ENCODE results near the gene HRG. TPM values are rescaled to one million over a fixed set of nuclear protein-coding genes. Genes with fewer than 3 reads are reported as not detected.
"Not testable (repeated sequence)": the region's sequence is repeated elsewhere in the genome, so short reads cannot be mapped to it uniquely, and the experiment has no call there.

HRG gene
- polyA plus RNA-seq, 1 donor (not counting 4 experiments of a cell fraction or from before 2014, with no cell fraction given): 0.03 TPM

DNA sequence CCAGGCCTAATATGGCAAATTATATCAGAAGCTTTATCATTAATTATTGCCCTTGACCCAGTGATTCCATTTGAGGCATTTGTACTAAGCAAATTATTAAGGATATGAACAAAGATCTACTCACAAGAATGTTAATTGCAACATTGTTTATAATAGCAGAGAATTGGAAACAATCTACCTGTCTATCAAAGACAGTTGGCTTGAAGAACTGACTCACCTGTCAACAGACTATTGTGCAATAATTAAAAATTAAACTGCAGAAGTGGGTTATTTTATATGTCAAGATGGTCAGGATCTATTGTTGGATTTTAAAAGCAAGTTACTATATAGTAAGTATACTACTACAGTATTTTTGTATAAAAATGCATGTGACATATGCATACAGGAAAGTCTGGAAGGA is 32.3 kb upstream of the HRG start:
- no peak for FAIRE-seq
- Histone ChIP-seq H3K9me3 (ENCODE audit: control insufficient read depth, low read depth, low read length) (no peaks in the 10 kb centered on the region), H3K4me1 (ENCODE audit: control insufficient read depth, extremely low read depth, insufficient read depth, low read length) (peaks cover 7% of the 10 kb centered on the region), H3K27me3 (ENCODE audit: control insufficient read depth, extremely low read depth, insufficient read depth, low read length) (no peaks in the 10 kb centered on the region), H3K9me1 (ENCODE audit: control insufficient read depth, extremely low read depth, insufficient read depth, low read length) (no peaks in the 10 kb centered on the region), H2AFZ (ENCODE audit: control insufficient read depth, low read length) (no peak overlapping the region), H3K9ac (ENCODE audit: control insufficient read depth, extremely low read depth, insufficient read depth, low read length) (no peak overlapping the region), H3K36me3 (ENCODE audit: control insufficient read depth in 2 of 2, extremely low read depth in 1 of 2, insufficient read depth in 2 of 2, low read length in 2 of 2) (no peaks in the 10 kb centered on the region), H3K4me2 (ENCODE audit: control insufficient read depth, extremely low read depth, insufficient read depth, low read depth, low read length) (no peak overlapping the region), H4K20me1 (ENCODE audit: control insufficient read depth, extremely low read depth, insufficient read depth, low read length) (no peaks in the 10 kb centered on the region), H3K27ac (ENCODE audit: control insufficient read depth, insufficient read depth, low read length) (no peak overlapping the region), H3K79me2 (ENCODE audit: control insufficient read depth, insufficient read depth, low read length) (no peaks in the 10 kb centered on the region), H3K4me3 (ENCODE audit: control insufficient read depth in 2 of 3, extremely low read depth in 1 of 3, insufficient read depth in 2 of 3, low read depth in 1 of 3, low read length in 3 of 3) (no peak overlapping the region)
- dilution Hi-C loops (cut with MboI; ENCODE audit: extremely low pct_ligation_motif_present, low sequenced_read_pairs): no loop called here
- DNase-seq (ENCODE audit: low read depth, low spot score): no peak
- TF ChIP-seq, protein P1, sequence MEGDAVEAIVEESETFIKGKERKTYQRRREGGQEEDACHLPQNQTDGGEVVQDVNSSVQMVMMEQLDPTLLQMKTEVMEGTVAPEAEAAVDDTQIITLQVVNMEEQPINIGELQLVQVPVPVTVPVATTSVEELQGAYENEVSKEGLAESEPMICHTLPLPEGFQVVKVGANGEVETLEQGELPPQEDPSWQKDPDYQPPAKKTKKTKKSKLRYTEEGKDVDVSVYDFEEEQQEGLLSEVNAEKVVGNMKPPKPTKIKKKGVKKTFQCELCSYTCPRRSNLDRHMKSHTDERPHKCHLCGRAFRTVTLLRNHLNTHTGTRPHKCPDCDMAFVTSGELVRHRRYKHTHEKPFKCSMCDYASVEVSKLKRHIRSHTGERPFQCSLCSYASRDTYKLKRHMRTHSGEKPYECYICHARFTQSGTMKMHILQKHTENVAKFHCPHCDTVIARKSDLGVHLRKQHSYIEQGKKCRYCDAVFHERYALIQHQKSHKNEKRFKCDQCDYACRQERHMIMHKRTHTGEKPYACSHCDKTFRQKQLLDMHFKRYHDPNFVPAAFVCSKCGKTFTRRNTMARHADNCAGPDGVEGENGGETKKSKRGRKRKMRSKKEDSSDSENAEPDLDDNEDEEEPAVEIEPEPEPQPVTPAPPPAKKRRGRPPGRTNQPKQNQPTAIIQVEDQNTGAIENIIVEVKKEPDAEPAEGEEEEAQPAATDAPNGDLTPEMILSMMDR (optimal IDR thresholded peaks at IDR 0.05 in 1 of 3, IDR thresholded peaks at IDR 0.05 in 1 of 3, conservative IDR thresholded peaks at IDR 0.05 in 1 of 3; ENCODE audit: extremely low read depth in 1 of 3, insufficient read depth in 2 of 3, low read length in 3 of 3): no peak
- no peak for TF ChIP-seq EZH2 (IDR thresholded peaks at IDR 0.05; ENCODE audit: low read length)

DNA sequence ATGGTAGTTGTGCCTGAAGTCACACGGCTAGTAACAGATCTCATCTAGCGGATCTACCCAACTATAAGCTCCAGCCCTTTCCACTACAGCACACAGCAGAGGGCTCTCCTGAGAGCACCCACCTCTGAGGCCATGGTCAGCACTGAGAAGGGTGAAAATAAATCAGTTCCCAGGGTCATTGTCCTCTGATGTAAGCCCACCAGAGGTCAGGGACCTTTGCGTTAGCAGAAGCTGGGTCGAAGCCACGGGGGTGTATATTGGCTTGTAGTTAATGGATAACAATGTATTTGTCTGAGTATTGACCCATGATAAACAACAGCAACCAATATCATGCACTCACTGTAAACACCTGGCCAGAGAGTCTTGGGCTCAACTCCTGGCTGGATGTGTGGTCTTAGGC is 31.6 kb upstream of the HRG start:
- H3K4me1 ChIP-seq (ENCODE audit: control insufficient read depth, extremely low read depth, insufficient read depth, low read length); H3K9me3 ChIP-seq (ENCODE audit: control insufficient read depth, low read depth, low read length); H3K27me3 ChIP-seq (ENCODE audit: control insufficient read depth, extremely low read depth, insufficient read depth, low read length); FAIRE-seq; dilution Hi-C loops (cut with MboI; ENCODE audit: extremely low pct_ligation_motif_present, low sequenced_read_pairs); H3K9me1 ChIP-seq (ENCODE audit: control insufficient read depth, extremely low read depth, insufficient read depth, low read length); H3K79me2 ChIP-seq (ENCODE audit: control insufficient read depth, insufficient read depth, low read length); H3K36me3 ChIP-seq (ENCODE audit: control insufficient read depth in 2 of 2, extremely low read depth in 1 of 2, insufficient read depth in 2 of 2, low read length in 2 of 2); DNase-seq (ENCODE audit: low read depth, low spot score); H4K20me1 ChIP-seq (ENCODE audit: control insufficient read depth, extremely low read depth, insufficient read depth, low read length); H3K4me2 ChIP-seq (ENCODE audit: control insufficient read depth, extremely low read depth, insufficient read depth, low read depth, low read length); H3K27ac ChIP-seq (ENCODE audit: control insufficient read depth, insufficient read depth, low read length); H2AFZ ChIP-seq (ENCODE audit: control insufficient read depth, low read length); H3K4me3 ChIP-seq (ENCODE audit: control insufficient read depth in 2 of 3, extremely low read depth in 1 of 3, insufficient read depth in 2 of 3, low read depth in 1 of 3, low read length in 3 of 3); H3K9ac ChIP-seq (ENCODE audit: control insufficient read depth, extremely low read depth, insufficient read depth, low read length): not testable (repeated sequence)

DNA sequence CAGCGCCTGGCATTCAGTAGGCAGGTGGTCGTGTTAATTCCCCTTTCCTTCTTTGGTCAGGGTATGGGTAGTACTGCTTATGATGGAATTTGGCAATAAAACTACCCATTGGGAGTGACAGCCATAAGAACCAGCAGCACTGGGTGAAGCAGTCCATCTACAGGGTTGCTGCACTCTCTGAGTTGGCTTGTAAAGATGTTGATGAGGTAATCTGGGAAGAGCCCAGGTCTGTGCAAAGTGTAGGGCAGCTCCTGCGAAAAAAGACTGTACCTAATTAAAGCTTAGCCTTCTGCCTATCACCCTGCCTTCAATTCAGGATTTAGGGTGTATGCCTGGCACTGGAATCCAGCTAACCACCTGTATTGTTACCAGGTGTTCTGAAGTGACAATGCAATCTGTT is 30.3 kb upstream of the HRG start:
- Histone ChIP-seq H3K9me3 (ENCODE audit: control insufficient read depth, low read depth, low read length) (no peaks in the 10 kb centered on the region), H3K9me1 (ENCODE audit: control insufficient read depth, extremely low read depth, insufficient read depth, low read length) (no peaks in the 10 kb centered on the region), H3K9ac (ENCODE audit: control insufficient read depth, extremely low read depth, insufficient read depth, low read length) (no peak overlapping the region), H3K4me2 (ENCODE audit: control insufficient read depth, extremely low read depth, insufficient read depth, low read depth, low read length) (no peak overlapping the region), H4K20me1 (ENCODE audit: control insufficient read depth, extremely low read depth, insufficient read depth, low read length) (no peaks in the 10 kb centered on the region), H3K27me3 (ENCODE audit: control insufficient read depth, extremely low read depth, insufficient read depth, low read length) (no peaks in the 10 kb centered on the region), H3K36me3 (ENCODE audit: control insufficient read depth in 2 of 2, extremely low read depth in 1 of 2, insufficient read depth in 2 of 2, low read length in 2 of 2) (no peaks in the 10 kb centered on the region), H2AFZ (ENCODE audit: control insufficient read depth, low read length) (no peak overlapping the region), H3K4me3 (ENCODE audit: control insufficient read depth in 2 of 3, extremely low read depth in 1 of 3, insufficient read depth in 2 of 3, low read depth in 1 of 3, low read length in 3 of 3) (no peak overlapping the region), H3K4me1 (ENCODE audit: control insufficient read depth, extremely low read depth, insufficient read depth, low read length) (peaks cover 21% of the 10 kb centered on the region), H3K79me2 (ENCODE audit: control insufficient read depth, insufficient read depth, low read length) (no peaks in the 10 kb centered on the region), H3K27ac (ENCODE audit: control insufficient read depth, insufficient read depth, low read length) (no peak overlapping the region)
- dilution Hi-C loops (cut with MboI; ENCODE audit: extremely low pct_ligation_motif_present, low sequenced_read_pairs): no loop called here
- TF ChIP-seq EZH2 (IDR thresholded peaks at IDR 0.05; ENCODE audit: low read length): no peak
- TF ChIP-seq, protein P1 (optimal IDR thresholded peaks at IDR 0.05 in 1 of 3, IDR thresholded peaks at IDR 0.05 in 1 of 3, conservative IDR thresholded peaks at IDR 0.05 in 1 of 3; ENCODE audit: extremely low read depth in 1 of 3, insufficient read depth in 2 of 3, low read length in 3 of 3): no peak
- DNase-seq (ENCODE audit: low read depth, low spot score) (no peak), FAIRE-seq (no peak)

Data from keratinocyte (primary cell).